NCI-H2196 (cell line): Measurements from ENCODE around the gene RPL12.
"Not testable (repeated sequence)": the region's sequence is repeated elsewhere in the genome, so short reads cannot be mapped to it uniquely, and the experiment has no call there.

Source experiments
- DNase-seq: peaks from one replicate; lab custom pipeline; 2025; ENCODE audit not compliant: unreplicated experiment; lab: John Stamatoyannopoulos, UW

The RPL12 gene

GRCh38 chr9:127470662-127471061, 19.5 kb upstream of the RPL12 start:
- no peak for DNase-seq

DNA sequence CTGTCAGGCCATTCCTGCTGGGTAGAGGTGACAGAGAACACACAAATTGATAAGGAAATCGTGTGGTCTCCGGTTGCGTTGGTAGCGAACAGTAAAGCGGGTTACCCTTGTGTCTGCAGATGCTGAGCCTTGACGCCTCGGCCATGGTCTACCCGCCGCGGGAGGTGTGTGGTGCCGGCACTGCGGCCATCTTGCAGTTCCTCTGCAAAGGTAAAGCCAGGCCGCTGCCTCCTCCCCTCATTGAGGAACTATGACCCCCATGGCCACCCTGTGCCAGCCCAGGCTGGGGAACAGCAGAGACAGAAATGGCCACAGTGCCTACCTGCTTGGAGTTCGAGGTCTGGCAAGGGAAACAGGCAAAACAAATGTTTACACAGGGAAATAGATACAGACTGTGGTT, 16.4 kb upstream of the RPL12 start:
- no peak for DNase-seq

DNA sequence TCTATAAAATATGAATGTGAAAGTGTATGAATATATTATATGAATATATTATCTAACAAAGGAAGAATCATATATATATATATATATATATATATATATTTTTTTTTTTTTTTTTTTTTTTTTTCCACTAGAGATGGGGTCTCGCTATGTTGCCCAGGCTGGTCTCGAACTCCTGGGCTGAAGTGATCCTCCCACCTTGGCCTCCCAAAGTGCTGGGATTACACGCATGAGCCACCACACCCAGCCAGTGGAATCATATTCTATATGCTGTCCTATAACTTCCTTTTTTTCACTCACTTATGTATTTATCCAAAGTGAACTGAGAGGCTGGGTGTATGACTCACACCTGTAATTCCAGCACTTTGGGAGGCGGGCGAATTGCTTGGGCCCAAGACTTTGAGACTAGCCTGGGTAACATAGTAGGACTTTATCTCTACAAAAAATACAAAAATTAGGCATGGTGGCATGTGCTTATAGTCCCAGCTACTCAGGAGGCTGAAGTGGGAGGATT, 15.3 kb upstream of the RPL12 start:
- DNase-seq: not testable (repeated sequence)

- no peak for DNase-seq
These were observed 12.7 kb upstream of the RPL12 start for GRCh38 chr9:127463911-127464310.

- no peak for DNase-seq
These were observed 12.2 kb upstream of the RPL12 start for GRCh38 chr9:127463382-127463781.

- DNase-seq: no peak
These were observed 7.7 kb upstream of the RPL12 start for GRCh38 chr9:127458921-127459320.

- no peak for DNase-seq
These were observed 6.1 kb upstream of the RPL12 start for GRCh38 chr9:127457191-127457878.

DNA sequence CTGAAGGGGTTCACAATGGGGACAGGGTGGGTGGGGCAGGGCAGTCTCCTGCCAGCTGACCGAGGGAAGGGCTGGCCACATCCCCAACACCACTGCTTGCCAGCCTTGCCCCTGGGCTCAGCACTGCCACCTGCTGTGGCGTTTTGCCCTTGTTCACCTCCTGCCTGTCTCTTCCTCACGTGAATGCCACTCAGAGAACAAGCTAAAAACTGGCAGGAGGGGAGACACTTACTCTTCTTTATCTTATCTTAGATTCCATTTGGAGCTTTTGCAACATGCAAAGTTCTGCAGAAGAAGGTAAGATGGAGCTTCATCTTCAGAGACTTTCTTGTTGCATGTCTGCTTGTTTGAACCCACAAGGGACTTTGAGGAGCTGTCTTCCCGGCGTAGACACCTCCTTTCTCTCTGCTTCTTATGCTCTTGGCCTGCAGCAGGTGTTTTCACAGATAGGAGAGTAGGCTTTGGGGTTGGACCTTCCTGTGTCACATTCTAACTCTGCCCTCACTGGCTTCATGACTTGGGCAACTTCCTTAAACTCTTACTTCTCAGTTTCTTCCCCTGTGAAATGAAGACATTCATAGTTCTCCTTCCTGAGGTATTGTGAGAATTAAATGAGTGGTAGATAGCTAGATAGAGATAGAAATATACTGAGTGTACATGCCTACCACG, 4.3 kb upstream of the RPL12 start:
- DNase-seq: peak; percentile 19

- DNase-seq: peak; percentile 61
These were observed 1.5 kb upstream of the RPL12 start for GRCh38 chr9:127452691-127453090.

DNA sequence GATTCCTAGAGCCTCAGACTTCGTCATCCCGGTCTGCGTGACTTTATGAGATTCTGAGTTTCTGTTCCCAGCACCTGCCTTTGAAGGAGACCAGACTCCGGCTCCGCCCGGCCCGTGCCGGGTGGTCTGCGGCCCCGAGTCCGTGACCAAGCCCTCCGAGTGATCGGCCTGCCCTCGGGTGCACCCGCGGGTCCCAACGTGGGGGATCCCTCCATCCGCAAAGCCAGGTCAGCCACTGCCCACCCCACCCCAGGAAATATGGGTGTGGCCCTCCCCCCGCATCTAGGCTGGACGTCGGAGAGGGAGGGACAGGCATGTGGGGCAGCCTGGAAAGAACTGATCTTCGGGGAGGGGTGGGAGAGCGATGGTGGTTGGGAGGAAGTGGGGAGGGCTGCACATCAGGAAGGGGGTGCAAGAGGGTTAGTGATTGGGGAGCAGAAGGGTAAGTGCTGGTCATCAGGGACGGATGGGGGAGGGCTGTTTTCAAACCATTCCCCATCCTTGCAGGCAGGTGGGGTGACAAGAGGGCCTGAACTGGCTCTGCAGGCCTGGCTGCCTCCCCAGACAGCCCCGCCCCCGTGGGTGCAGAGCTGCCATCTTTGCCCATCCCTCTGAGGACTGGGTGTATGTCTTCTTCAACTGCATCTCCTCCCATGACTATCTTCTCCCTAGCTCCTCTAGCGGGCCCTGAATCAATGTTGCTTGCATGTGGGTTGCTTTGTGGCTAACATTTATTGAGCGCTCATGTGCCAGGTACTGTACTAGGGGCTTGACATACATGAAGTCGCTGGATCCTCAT, 851 bp upstream of the RPL12 start:
- peak; percentile 69 for DNase-seq

- no peak for DNase-seq
These were observed 327 bp upstream of the RPL12 start for GRCh38 chr9:127451608-127451857.

- DNase-seq: no peak
These were observed 904 bp downstream of the RPL12 start for GRCh38 chr9:127450243-127450760.

- no peak for DNase-seq
These were observed 1.8 kb downstream of the RPL12 start for GRCh38 chr9:127449332-127449966.

- no peak for DNase-seq
These were observed 2.9 kb downstream of the RPL12 start for GRCh38 chr9:127448112-127448805.

DNA sequence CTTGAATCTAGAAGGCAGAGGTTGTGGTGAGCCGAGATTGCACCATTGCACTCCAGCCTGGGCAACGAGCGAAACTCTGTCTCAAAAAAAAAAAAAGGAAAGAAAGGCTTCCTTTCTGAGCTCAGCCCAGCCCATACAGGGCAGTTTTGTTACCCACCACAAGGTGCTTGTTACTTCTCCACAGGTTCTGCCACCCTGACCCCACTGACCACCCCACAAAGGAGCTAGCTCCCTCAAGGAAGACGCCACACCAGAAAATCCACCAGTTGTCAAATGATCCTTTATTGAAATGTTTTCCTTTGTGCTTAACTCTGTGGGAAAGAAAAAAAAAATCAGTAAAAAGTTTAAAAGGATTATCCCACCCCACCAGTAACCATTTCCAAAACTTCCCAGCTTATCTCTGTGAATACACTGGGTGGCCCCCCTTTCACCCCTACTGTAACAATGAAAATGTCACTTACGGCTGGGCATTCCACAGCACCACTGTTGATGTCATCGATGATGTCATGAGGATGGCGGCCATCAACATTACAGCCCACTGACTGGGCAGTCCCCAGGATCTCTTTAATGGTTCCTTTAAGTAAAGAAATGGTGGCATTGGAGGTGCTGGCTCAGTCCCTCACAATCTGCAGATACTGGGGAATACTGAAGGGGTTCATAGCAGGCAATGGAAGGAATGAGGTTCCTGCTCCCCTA, 3.6 kb downstream of the RPL12 start:
- no peak for DNase-seq

- DNase-seq: no peak
These were observed 4.3 kb downstream of the RPL12 start for GRCh38 chr9:127446713-127447415.

DNA sequence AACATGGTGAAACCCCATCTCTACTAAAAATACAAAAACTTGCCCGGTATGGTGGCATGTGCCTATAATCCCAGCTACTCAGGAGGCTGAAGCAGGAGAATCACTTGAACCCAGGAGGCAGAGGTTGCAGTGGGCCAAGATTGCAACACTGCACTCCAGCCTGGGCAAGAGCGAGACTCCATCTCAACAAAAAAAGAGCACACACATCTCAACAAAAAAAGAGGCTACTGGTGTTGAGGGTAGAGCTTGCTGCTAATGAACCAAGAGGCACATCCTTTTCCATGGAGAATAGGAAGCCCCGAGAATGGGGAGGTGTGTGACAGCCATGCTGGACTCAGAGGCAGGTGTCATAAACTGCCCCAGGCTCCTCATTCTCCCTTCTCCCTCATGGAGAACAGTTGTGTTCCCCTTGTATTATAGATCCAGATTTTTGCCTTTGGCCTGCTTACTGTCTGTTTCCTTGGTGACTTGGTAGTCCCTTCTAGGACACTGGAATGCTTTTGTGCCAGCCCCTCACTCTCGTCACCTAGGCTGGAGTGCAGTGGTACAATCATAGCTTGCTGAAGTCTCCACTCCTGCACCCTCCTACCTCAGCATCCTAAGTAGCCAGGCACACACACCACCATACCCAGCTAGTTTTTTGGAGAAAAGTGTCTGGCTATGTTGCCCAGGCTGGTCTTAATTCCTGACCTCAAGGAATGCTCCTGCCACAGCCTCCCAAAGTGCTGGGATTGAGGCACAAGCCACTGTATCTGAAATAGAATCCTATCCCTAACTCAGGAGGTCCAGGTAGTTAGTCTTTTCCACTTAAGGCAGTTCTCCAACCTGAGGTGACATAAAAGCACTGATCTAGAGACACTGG, 5.1 kb downstream of the RPL12 start:
- no peak for DNase-seq
